K562 (cell line): ENCODE results near the gene IL31. TPM values are rescaled to one million over a fixed set of nuclear protein-coding genes. Genes with fewer than 3 reads are reported as not detected.

ENCODE experiments used
- CHD2 ChIP-seq: IDR thresholded peaks from 2 replicates; pipeline ENCODE4 v1.6.1; 2011; ENCODE audit warnings: low read depth, low read length
- ILF3 ChIP-seq: fragments of 450-650 bp; IDR thresholded peaks from 2 replicates; pipeline ENCODE4 v1.6.1; 2018; ENCODE audit warnings: antibody characterized with exemption, mild to moderate bottlenecking, moderate library complexity, borderline replicate concordance
- L3MBTL2 ChIP-seq: fragments of 450-650 bp; IDR thresholded peaks from 2 replicates; pipeline ENCODE4 v1.6.1; 2016; ENCODE audit warnings: mild to moderate bottlenecking, moderate library complexity
- LARP7 ChIP-seq: fragments of 450-650 bp; IDR thresholded peaks from 2 replicates; pipeline ENCODE4 v1.6.1; 2016
- MED1 ChIP-seq: sonication (generic); formaldehyde crosslinking; IDR thresholded peaks from 2 replicates; pipeline ENCODE4 v1.8.1; 2023; ENCODE audit warnings: missing genetic modification reagents, borderline replicate concordance
- polyA plus RNA-seq, 8 experiments: library from polyadenylated mRNA; depleted of rRNA in 4 of 8; stranded (reverse) in 5 of 8; unstranded in 3 of 8; fragments of >200 nt; fragmentation: Nextera tagmentation in 2 of 8; fragmentation: Illumina TruSeq in 1 of 8; extraction: Ambion mirVana in 2 of 8; extraction: Trizol in 1 of 8; gene quantifications; 2 replicates each; pipeline versions ENCODE4 v1.2.1 to v1.2.3, GENCODE V29; 2011 to 2014; ENCODE audit warnings: inconsistent platforms in 1 of 8, missing spikeins in 1 of 8
- total RNA-seq, 7 experiments: library from RNA; depleted of rRNA in 6 of 7; stranded (reverse); fragments of >200 nt in 6 of 7; fragmentation: Illumina TruSeq in 2 of 7; extraction: Trizol in 2 of 7; gene quantifications; 2 replicates each; pipeline versions ENCODE4 v1.2.1 to v1.2.3, GENCODE V29; 2011 to 2021; ENCODE audit warnings: low replicate concordance in 1 of 7
- TF ChIP-seq, protein P1 (sequence below): sonication (generic); formaldehyde crosslinking; IDR thresholded peaks from 2 replicates; pipeline ENCODE4 v1.8.1; 2023; ENCODE audit warnings: missing genetic modification reagents, mild to moderate bottlenecking, borderline replicate concordance

The IL31 gene
- total and polyA plus RNA-seq, 9 of the 15 experiments (the other 6 are each of a cell fraction or from before 2014, with no cell fraction given), result not detected

- TF ChIP-seq, protein P1, sequence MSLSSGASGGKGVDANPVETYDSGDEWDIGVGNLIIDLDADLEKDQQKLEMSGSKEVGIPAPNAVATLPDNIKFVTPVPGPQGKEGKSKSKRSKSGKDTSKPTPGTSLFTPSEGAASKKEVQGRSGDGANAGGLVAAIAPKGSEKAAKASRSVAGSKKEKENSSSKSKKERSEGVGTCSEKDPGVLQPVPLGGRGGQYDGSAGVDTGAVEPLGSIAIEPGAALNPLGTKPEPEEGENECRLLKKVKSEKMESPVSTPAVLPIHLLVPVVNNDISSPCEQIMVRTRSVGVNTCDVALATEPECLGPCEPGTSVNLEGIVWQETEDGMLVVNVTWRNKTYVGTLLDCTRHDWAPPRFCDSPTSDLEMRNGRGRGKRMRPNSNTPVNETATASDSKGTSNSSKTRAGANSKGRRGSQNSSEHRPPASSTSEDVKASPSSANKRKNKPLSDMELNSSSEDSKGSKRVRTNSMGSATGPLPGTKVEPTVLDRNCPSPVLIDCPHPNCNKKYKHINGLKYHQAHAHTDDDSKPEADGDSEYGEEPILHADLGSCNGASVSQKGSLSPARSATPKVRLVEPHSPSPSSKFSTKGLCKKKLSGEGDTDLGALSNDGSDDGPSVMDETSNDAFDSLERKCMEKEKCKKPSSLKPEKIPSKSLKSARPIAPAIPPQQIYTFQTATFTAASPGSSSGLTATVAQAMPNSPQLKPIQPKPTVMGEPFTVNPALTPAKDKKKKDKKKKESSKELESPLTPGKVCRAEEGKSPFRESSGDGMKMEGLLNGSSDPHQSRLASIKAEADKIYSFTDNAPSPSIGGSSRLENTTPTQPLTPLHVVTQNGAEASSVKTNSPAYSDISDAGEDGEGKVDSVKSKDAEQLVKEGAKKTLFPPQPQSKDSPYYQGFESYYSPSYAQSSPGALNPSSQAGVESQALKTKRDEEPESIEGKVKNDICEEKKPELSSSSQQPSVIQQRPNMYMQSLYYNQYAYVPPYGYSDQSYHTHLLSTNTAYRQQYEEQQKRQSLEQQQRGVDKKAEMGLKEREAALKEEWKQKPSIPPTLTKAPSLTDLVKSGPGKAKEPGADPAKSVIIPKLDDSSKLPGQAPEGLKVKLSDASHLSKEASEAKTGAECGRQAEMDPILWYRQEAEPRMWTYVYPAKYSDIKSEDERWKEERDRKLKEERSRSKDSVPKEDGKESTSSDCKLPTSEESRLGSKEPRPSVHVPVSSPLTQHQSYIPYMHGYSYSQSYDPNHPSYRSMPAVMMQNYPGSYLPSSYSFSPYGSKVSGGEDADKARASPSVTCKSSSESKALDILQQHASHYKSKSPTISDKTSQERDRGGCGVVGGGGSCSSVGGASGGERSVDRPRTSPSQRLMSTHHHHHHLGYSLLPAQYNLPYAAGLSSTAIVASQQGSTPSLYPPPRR (CRISPR knock-in tag), result no peak
- TF ChIP-seq L3MBTL2 (no peak), MED1 (no peak), ILF3 (no peak), LARP7 (no peak), CHD2 (no peak)
These were observed 15.8 kb upstream of the IL31 start (continued) for GRCh38 chr12:122189626-122190475.
